ENCODE data around the gene RAB35.

Gene RAB35

GRCh38 chr12:120065472-120065871 is 51.1 kb downstream of the RAB35 start:
- Histone ChIP-seq H3K27me3 (ENCODE audit: insufficient read depth, low read length, poor library complexity) (no peaks in the 10 kb centered on the region), H3K79me1 (ENCODE audit: low read length) (no peaks in the 10 kb centered on the region)
- no CpG with 5 or more reads among the region's 1 CpG for WGBS (ENCODE audit: extremely low coverage, insufficient coverage, low lambda C conversion rate)

GRCh38 chr12:120064054-120064940 is 52.3 kb downstream of the RAB35 start:
- H3K9ac ChIP-seq (ENCODE audit: low read length), result no peak overlapping the region
- H3K56ac ChIP-seq (ENCODE audit: low read length), result no peak overlapping the region
- H3K18ac ChIP-seq (ENCODE audit: low read length), result no peak overlapping the region
- no peaks in the 10 kb centered on the region for H3K79me1 ChIP-seq (ENCODE audit: low read length)
- no peak overlapping the region for H2BK5ac ChIP-seq (ENCODE audit: low read length)
- no peaks in the 10 kb centered on the region for H3K79me2 ChIP-seq (ENCODE audit: control insufficient read depth, insufficient read depth, low read length)
- no peak overlapping the region for H2AK5ac ChIP-seq (ENCODE audit: low read length)
- peak; percentile 79 for DNase-seq
- no CpG with 5 or more reads among the region's 16 CpGs for WGBS (ENCODE audit: extremely low coverage, insufficient coverage, low lambda C conversion rate)
- H3K4me2 ChIP-seq (ENCODE audit: low read length), result no peak overlapping the region
- no peak overlapping the region for H3K4ac ChIP-seq (ENCODE audit: low read depth, low read length)
- H2BK15ac ChIP-seq (replicated peaks; ENCODE audit: low read depth), result no peak overlapping the region
- no peaks in the 10 kb centered on the region for H3K4me1 ChIP-seq (ENCODE audit: control insufficient read depth, low read depth, low read length)
- H3K4me3 ChIP-seq (ENCODE audit: low read length), result no peak overlapping the region
- no peaks in the 10 kb centered on the region for H3K36me3 ChIP-seq (ENCODE audit: control insufficient read depth, insufficient read depth, low read length)
- H4K5ac ChIP-seq (ENCODE audit: low read length), result no peak overlapping the region
- H3K27ac ChIP-seq (ENCODE audit: low read depth, low read length), result no peak overlapping the region
- no peak overlapping the region for H3K23ac ChIP-seq (ENCODE audit: low read length)
- H3K27me3 ChIP-seq (ENCODE audit: insufficient read depth, low read length, poor library complexity), result no peaks in the 10 kb centered on the region
- no peak overlapping the region for H2BK120ac ChIP-seq (ENCODE audit: low read depth, low read length)
- no peak overlapping the region for H4K8ac ChIP-seq (ENCODE audit: low read depth, low read length)

More at GRCh38 chr12:120065472-120065871, 51.1 kb downstream of the RAB35 start:
- H3K4me2 ChIP-seq (ENCODE audit: low read length), result no peak overlapping the region
- DNase-seq, result no peak
- no peak overlapping the region for H3K27ac ChIP-seq (ENCODE audit: low read depth, low read length)
- no peak overlapping the region for H3K9ac ChIP-seq (ENCODE audit: low read length)
- no peak overlapping the region for H2BK15ac ChIP-seq (replicated peaks; ENCODE audit: low read depth)
- no peak overlapping the region for H4K8ac ChIP-seq (ENCODE audit: low read depth, low read length)
- no peak overlapping the region for H3K18ac ChIP-seq (ENCODE audit: low read length)
- H3K4me1 ChIP-seq (ENCODE audit: control insufficient read depth, low read depth, low read length), result no peaks in the 10 kb centered on the region
- no peak overlapping the region for H4K5ac ChIP-seq (ENCODE audit: low read length)
- no peak overlapping the region for H2AK5ac ChIP-seq (ENCODE audit: low read length)
- no peaks in the 10 kb centered on the region for H3K36me3 ChIP-seq (ENCODE audit: control insufficient read depth, insufficient read depth, low read length)
- H2BK5ac ChIP-seq (ENCODE audit: low read length), result no peak overlapping the region
- no peak overlapping the region for H2BK120ac ChIP-seq (ENCODE audit: low read depth, low read length)
- H3K23ac ChIP-seq (ENCODE audit: low read length), result no peak overlapping the region
- no peak overlapping the region for H3K4ac ChIP-seq (ENCODE audit: low read depth, low read length)
- H3K4me3 ChIP-seq (ENCODE audit: low read length), result no peak overlapping the region
- no peak overlapping the region for H3K56ac ChIP-seq (ENCODE audit: low read length)
- H3K79me2 ChIP-seq (ENCODE audit: control insufficient read depth, insufficient read depth, low read length), result no peaks in the 10 kb centered on the region

- H3K79me2 ChIP-seq (ENCODE audit: control insufficient read depth, insufficient read depth, low read length), result no peaks in the 10 kb centered on the region
- no peak overlapping the region for H4K5ac ChIP-seq (ENCODE audit: low read length)
- H3K4me2 ChIP-seq (ENCODE audit: low read length), result no peak overlapping the region
- no peak overlapping the region for H3K4me3 ChIP-seq (ENCODE audit: low read length)
- H3K27ac ChIP-seq (ENCODE audit: low read depth, low read length), result no peak overlapping the region
- no peaks in the 10 kb centered on the region for H3K27me3 ChIP-seq (ENCODE audit: insufficient read depth, low read length, poor library complexity)
- H2BK15ac ChIP-seq (replicated peaks; ENCODE audit: low read depth), result no peak overlapping the region
- H3K23ac ChIP-seq (ENCODE audit: low read length), result no peak overlapping the region
- H2AK5ac ChIP-seq (ENCODE audit: low read length), result no peak overlapping the region
- no peak overlapping the region for H3K18ac ChIP-seq (ENCODE audit: low read length)
- H3K9ac ChIP-seq (ENCODE audit: low read length), result no peak overlapping the region
- no CpG with 5 or more reads among the region's 3 CpGs for WGBS (ENCODE audit: extremely low coverage, insufficient coverage, low lambda C conversion rate)
- H3K4me1 ChIP-seq (ENCODE audit: control insufficient read depth, low read depth, low read length), result no peaks in the 10 kb centered on the region
- H2BK5ac ChIP-seq (ENCODE audit: low read length), result no peak overlapping the region
- no peak overlapping the region for H2BK120ac ChIP-seq (ENCODE audit: low read depth, low read length)
- H3K36me3 ChIP-seq (ENCODE audit: control insufficient read depth, insufficient read depth, low read length), result no peaks in the 10 kb centered on the region
- no peak overlapping the region for H3K4ac ChIP-seq (ENCODE audit: low read depth, low read length)
- DNase-seq, result no peak
- H4K8ac ChIP-seq (ENCODE audit: low read depth, low read length), result no peak overlapping the region
- no peaks in the 10 kb centered on the region for H3K79me1 ChIP-seq (ENCODE audit: low read length)
- no peak overlapping the region for H3K56ac ChIP-seq (ENCODE audit: low read length)
Measured at GRCh38 chr12:120062976-120063579, 53.5 kb downstream of the RAB35 start.

- no peak overlapping the region for H2BK120ac ChIP-seq (ENCODE audit: low read depth, low read length)
- no peak overlapping the region for H3K4me3 ChIP-seq (ENCODE audit: low read length)
- no peak overlapping the region for H2BK5ac ChIP-seq (ENCODE audit: low read length)
- no peak overlapping the region for H3K4ac ChIP-seq (ENCODE audit: low read depth, low read length)
- no peak overlapping the region for H3K56ac ChIP-seq (ENCODE audit: low read length)
- H4K8ac ChIP-seq (ENCODE audit: low read depth, low read length), result no peak overlapping the region
- H3K79me2 ChIP-seq (ENCODE audit: control insufficient read depth, insufficient read depth, low read length), result no peaks in the 10 kb centered on the region
- no peak overlapping the region for H2AK5ac ChIP-seq (ENCODE audit: low read length)
- H3K23ac ChIP-seq (ENCODE audit: low read length), result no peak overlapping the region
- WGBS (ENCODE audit: extremely low coverage, insufficient coverage, low lambda C conversion rate), result no CpG with 5 or more reads among the region's 10 CpGs
- no peak overlapping the region for H3K9ac ChIP-seq (ENCODE audit: low read length)
- DNase-seq, result no peak
- H2BK15ac ChIP-seq (replicated peaks; ENCODE audit: low read depth), result no peak overlapping the region
- H3K27me3 ChIP-seq (ENCODE audit: insufficient read depth, low read length, poor library complexity), result no peaks in the 10 kb centered on the region
- no peak overlapping the region for H3K27ac ChIP-seq (ENCODE audit: low read depth, low read length)
- no peaks in the 10 kb centered on the region for H3K4me1 ChIP-seq (ENCODE audit: control insufficient read depth, low read depth, low read length)
- no peaks in the 10 kb centered on the region for H3K36me3 ChIP-seq (ENCODE audit: control insufficient read depth, insufficient read depth, low read length)
- no peak overlapping the region for H3K18ac ChIP-seq (ENCODE audit: low read length)
- H3K4me2 ChIP-seq (ENCODE audit: low read length), result no peak overlapping the region
- no peaks in the 10 kb centered on the region for H3K79me1 ChIP-seq (ENCODE audit: low read length)
- H4K5ac ChIP-seq (ENCODE audit: low read length), result no peak overlapping the region
Measured at GRCh38 chr12:120061575-120062214, 54.9 kb downstream of the RAB35 start.

- Histone ChIP-seq H2AK5ac (ENCODE audit: low read length) (no peak overlapping the region), H3K79me2 (ENCODE audit: control insufficient read depth, insufficient read depth, low read length) (no peaks in the 10 kb centered on the region), H2BK120ac (ENCODE audit: low read depth, low read length) (no peak overlapping the region), H3K23ac (ENCODE audit: low read length) (no peak overlapping the region), H3K4ac (ENCODE audit: low read depth, low read length) (no peak overlapping the region), H3K9ac (ENCODE audit: low read length) (no peak overlapping the region), H3K56ac (ENCODE audit: low read length) (no peak overlapping the region), H4K8ac (ENCODE audit: low read depth, low read length) (no peak overlapping the region), H3K4me3 (ENCODE audit: low read length) (no peak overlapping the region), H2BK5ac (ENCODE audit: low read length) (no peak overlapping the region), H3K27me3 (ENCODE audit: insufficient read depth, low read length, poor library complexity) (no peaks in the 10 kb centered on the region), H3K18ac (ENCODE audit: low read length) (no peak overlapping the region), H2BK15ac (replicated peaks; ENCODE audit: low read depth) (no peak overlapping the region), H3K4me2 (ENCODE audit: low read length) (no peak overlapping the region), H3K36me3 (ENCODE audit: control insufficient read depth, insufficient read depth, low read length) (no peaks in the 10 kb centered on the region), H4K5ac (ENCODE audit: low read length) (no peak overlapping the region), H3K4me1 (ENCODE audit: control insufficient read depth, low read depth, low read length) (no peaks in the 10 kb centered on the region), H3K79me1 (ENCODE audit: low read length) (no peaks in the 10 kb centered on the region), H3K27ac (ENCODE audit: low read depth, low read length) (no peak overlapping the region)
- no CpG with 5 or more reads among the region's 5 CpGs for WGBS (ENCODE audit: extremely low coverage, insufficient coverage, low lambda C conversion rate)
- no peak for DNase-seq
Measured at GRCh38 chr12:120060717-120061116, 55.8 kb downstream of the RAB35 start.
